Mesendoderm (in vitro differentiated cells): ENCODE measurements around the gene CD79A.

Source experiments
- DNase-seq: peaks from one replicate; pipeline ENCODE4 v3.0.0; 2013
- H2AK5ac ChIP-seq: 2 replicates; pipeline ENCODE4 v1.6.1; 2013; ENCODE audit warnings: low read length, inconsistent platforms
- H2BK120ac ChIP-seq: 2 replicates; pipeline ENCODE4 v1.6.1; 2013; ENCODE audit warnings: low read depth, mild to moderate bottlenecking, low read length, moderate library complexity, mixed read lengths
- H2BK15ac ChIP-seq: replicated peaks from 2 replicates; pipeline ENCODE4 v1.6.1; 2013; ENCODE audit warnings: low read depth, mild to moderate bottlenecking, moderate library complexity
- H2BK5ac ChIP-seq: 2 replicates; pipeline ENCODE4 v1.6.1; 2013; ENCODE audit warnings: low read length, inconsistent platforms
- H3K18ac ChIP-seq: 2 replicates; pipeline ENCODE4 v1.6.1; 2013; ENCODE audit warnings: mild to moderate bottlenecking, low read length, mixed read lengths
- H3K23ac ChIP-seq: one replicate; pipeline ENCODE4 v1.6.1; 2013; ENCODE audit warnings: low read length
- H3K27ac ChIP-seq: 2 replicates; pipeline ENCODE4 v1.5.1; 2013; ENCODE audit warnings: low read depth, mild to moderate bottlenecking, inconsistent platforms, low read length, moderate library complexity
- H3K27me3 ChIP-seq: 2 replicates; pipeline ENCODE4 v1.6.1; 2013; ENCODE audit warnings: low read length, control low read depth, mild to moderate bottlenecking, inconsistent platforms; ENCODE audit not compliant: insufficient read depth, poor library complexity
- H3K36me3 ChIP-seq: 2 replicates; pipeline ENCODE4 v1.6.1; 2013; ENCODE audit warnings: low read length, inconsistent platforms; ENCODE audit not compliant: control insufficient read depth, insufficient read depth
- H3K4ac ChIP-seq: one replicate; pipeline ENCODE4 v1.6.1; 2013; ENCODE audit warnings: low read depth, mild to moderate bottlenecking, low read length, moderate library complexity
- H3K4me1 ChIP-seq: 2 replicates; pipeline ENCODE4 v1.6.1; 2013; ENCODE audit warnings: low read depth, low read length, inconsistent platforms; ENCODE audit not compliant: control insufficient read depth
- H3K4me2 ChIP-seq: 2 replicates; pipeline ENCODE4 v1.6.1; 2013; ENCODE audit warnings: low read length
- H3K4me3 ChIP-seq: 2 replicates; pipeline ENCODE4 v1.5.1; 2013; ENCODE audit warnings: mild to moderate bottlenecking, low read length
- H3K56ac ChIP-seq: one replicate; pipeline ENCODE4 v1.6.1; 2013; ENCODE audit warnings: low read length
- H3K79me1 ChIP-seq: 2 replicates; pipeline ENCODE4 v1.6.1; 2013; ENCODE audit warnings: low read length, inconsistent platforms
- H3K79me2 ChIP-seq: 2 replicates; pipeline ENCODE4 v1.6.1; 2013; ENCODE audit warnings: mild to moderate bottlenecking, low read length; ENCODE audit not compliant: control insufficient read depth, insufficient read depth
- H3K9ac ChIP-seq: 2 replicates; pipeline ENCODE4 v1.6.1; 2013; ENCODE audit warnings: low read length, inconsistent platforms
- H4K5ac ChIP-seq: one replicate; pipeline ENCODE4 v1.6.1; 2013; ENCODE audit warnings: low read length
- H4K8ac ChIP-seq: one replicate; pipeline ENCODE4 v1.6.1; 2013; ENCODE audit warnings: low read depth, mild to moderate bottlenecking, control low read depth, low read length, moderate library complexity
- WGBS: extraction: QIAGEN DNeasy Blood & Tissue Kit; methylation state at CpG from one replicate; pipeline ENCODE4 v1.1.7; 2013; ENCODE audit warnings: low lambda C conversion rate, missing lambda C conversion rate; ENCODE audit not compliant: insufficient coverage; ENCODE audit errors: extremely low coverage; 5-methylcytosine and 5-hydroxymethylcytosine counted together

The CD79A gene

GRCh38 chr19:41918095-41918494 is 41.0 kb downstream of the CD79A start:
- Histone ChIP-seq H3K4me3 (no peak overlapping the region), H3K36me3 (no peaks in the 10 kb centered on the region), H3K27ac (no peak overlapping the region), H3K18ac (no peak overlapping the region), H3K4me2 (no peak overlapping the region), H3K56ac (no peak overlapping the region), H2AK5ac (no peak overlapping the region), H3K79me1 (no peaks in the 10 kb centered on the region), H3K9ac (no peak overlapping the region), H3K27me3 (peaks cover 50% of the 10 kb centered on the region), H3K23ac (no peak overlapping the region), H4K5ac (no peak overlapping the region), H3K79me2 (no peaks in the 10 kb centered on the region), H4K8ac (no peak overlapping the region), H2BK15ac (no peak overlapping the region), H2BK5ac (no peak overlapping the region), H3K4ac (no peak overlapping the region), H3K4me1 (no peaks in the 10 kb centered on the region), H2BK120ac (no peak overlapping the region)
- 100% methylated on average over 3 of the region's 6 CpGs for WGBS
- DNase-seq = no peak

- Histone ChIP-seq H3K27ac (no peak overlapping the region), H3K4me3 (no peak overlapping the region), H2BK120ac (no peak overlapping the region), H3K4ac (no peak overlapping the region), H3K79me1 (no peaks in the 10 kb centered on the region), H3K27me3 (peaks cover 47% of the 10 kb centered on the region), H3K36me3 (no peaks in the 10 kb centered on the region), H3K23ac (no peak overlapping the region), H3K79me2 (no peaks in the 10 kb centered on the region), H3K4me2 (no peak overlapping the region), H4K5ac (no peak overlapping the region), H4K8ac (no peak overlapping the region), H3K18ac (no peak overlapping the region), H2BK15ac (no peak overlapping the region), H3K9ac (no peak overlapping the region), H3K56ac (no peak overlapping the region), H2BK5ac (no peak overlapping the region), H3K4me1 (no peaks in the 10 kb centered on the region), H2AK5ac (no peak overlapping the region)
- WGBS = 100% methylated on average over 4 of the region's 5 CpGs
- DNase-seq = no peak
Measured at GRCh38 chr19:41918653-41919244, 41.7 kb downstream of the CD79A start.

- H3K23ac ChIP-seq = no peak overlapping the region
- H2AK5ac ChIP-seq = no peak overlapping the region
- no peak overlapping the region for H3K4me3 ChIP-seq
- H2BK5ac ChIP-seq = no peak overlapping the region
- WGBS = no CpG with 5 or more reads among the region's 33 CpGs
- no peak for DNase-seq
- H2BK15ac ChIP-seq = no peak overlapping the region
- no peaks in the 10 kb centered on the region for H3K4me1 ChIP-seq
- no peak overlapping the region for H4K5ac ChIP-seq
- no peak overlapping the region for H2BK120ac ChIP-seq
- H3K4me2 ChIP-seq = no peak overlapping the region
- no peak overlapping the region for H3K27ac ChIP-seq
- H3K36me3 ChIP-seq = no peaks in the 10 kb centered on the region
- H3K27me3 ChIP-seq = peaks cover 53% of the 10 kb centered on the region
- H3K4ac ChIP-seq = no peak overlapping the region
- no peaks in the 10 kb centered on the region for H3K79me1 ChIP-seq
- no peak overlapping the region for H3K9ac ChIP-seq
- H3K18ac ChIP-seq = no peak overlapping the region
- H4K8ac ChIP-seq = no peak overlapping the region
- H3K79me2 ChIP-seq = no peaks in the 10 kb centered on the region
- no peak overlapping the region for H3K56ac ChIP-seq
Measured at GRCh38 chr19:41919948-41920712, 43.1 kb downstream of the CD79A start.

GRCh38 chr19:41920882-41921576 is 44.0 kb downstream of the CD79A start:
- no peak for DNase-seq
- WGBS = no CpG with 5 or more reads among the region's 26 CpGs

GRCh38 chr19:41921577-41922576 is 44.8 kb downstream of the CD79A start:
- Histone ChIP-seq H3K18ac (no peak overlapping the region), H2BK15ac (no peak overlapping the region), H3K56ac (no peak overlapping the region), H3K9ac (no peak overlapping the region), H3K4me3 (no peak overlapping the region), H4K8ac (no peak overlapping the region), H3K4me2 (no peak overlapping the region), H3K4ac (no peak overlapping the region), H3K23ac (no peak overlapping the region), H3K4me1 (no peaks in the 10 kb centered on the region), H3K79me1 (no peaks in the 10 kb centered on the region), H4K5ac (no peak overlapping the region), H2BK5ac (no peak overlapping the region), H2BK120ac (no peak overlapping the region), H3K36me3 (no peaks in the 10 kb centered on the region), H2AK5ac (no peak overlapping the region), H3K79me2 (no peaks in the 10 kb centered on the region), H3K27ac (no peak overlapping the region), H3K27me3 (peaks cover 56% of the 10 kb centered on the region)
- peak; percentile 46 for DNase-seq
- no CpG with 5 or more reads among the region's 22 CpGs for WGBS

More at GRCh38 chr19:41920882-41921576, 44.0 kb downstream of the CD79A start:
- Histone ChIP-seq H2BK120ac (no peak overlapping the region), H4K5ac (no peak overlapping the region), H3K36me3 (no peaks in the 10 kb centered on the region), H3K79me2 (no peaks in the 10 kb centered on the region), H2AK5ac (no peak overlapping the region), H3K23ac (no peak overlapping the region), H2BK15ac (no peak overlapping the region), H3K4me3 (no peak overlapping the region), H3K27me3 (peaks cover 56% of the 10 kb centered on the region), H3K4ac (no peak overlapping the region), H2BK5ac (no peak overlapping the region), H3K9ac (no peak overlapping the region), H3K4me1 (no peaks in the 10 kb centered on the region), H3K4me2 (no peak overlapping the region), H4K8ac (no peak overlapping the region), H3K27ac (no peak overlapping the region), H3K56ac (no peak overlapping the region), H3K79me1 (no peaks in the 10 kb centered on the region), H3K18ac (no peak overlapping the region)
